CD4-positive, alpha-beta T cell (primary cell): ENCODE data around the gene CCT4. TPM values are rescaled to one million over a fixed set of nuclear protein-coding genes. Genes with fewer than 3 reads are reported as not detected.
"Not testable (repeated sequence)": the region's sequence is repeated elsewhere in the genome, so short reads cannot be mapped to it uniquely, and the experiment has no call there.

Source experiments
- ATAC-seq: fragments of 200-7000 bp; cut with Tn5 transposase; one replicate; pipeline ENCODE4 v1.10.0; 2022; ENCODE audit warnings: mild to moderate bottlenecking; ENCODE audit not compliant: poor library complexity
- CTCF ChIA-PET: fragments of 350-600 bp; sonication (Branson Sonifier 250); formaldehyde crosslinking; loops from one replicate; lab custom pipeline; 2021; ENCODE audit warnings: antibody characterized with exemption, inconsistent platforms; lab: Charles Lee
- POLR2A ChIA-PET: fragments of 350-600 bp; sonication (Branson Sonifier 250); formaldehyde crosslinking; loops from one replicate; lab custom pipeline; 2021; ENCODE audit warnings: antibody characterized with exemption, inconsistent platforms; lab: Charles Lee
- DNase-seq, 14 experiments: peaks; one replicate each; pipeline ENCODE4 v3.0.0-alpha.2; 2013 to 2020; ENCODE audit warnings: mixed read lengths in 2 of 14
- H3K27ac ChIP-seq, 2 donors: one replicate each; pipeline versions ENCODE4 v1.5.1 to v1.7.0; 2013; ENCODE audit warnings: low read length in 2 of 2, low read depth in 1 of 2, mild to moderate bottlenecking in 1 of 2
- H3K27me3 ChIP-seq, 2 experiments: 1 replicate in 1 of 2; 2 replicates in 1 of 2; pipeline versions ENCODE4 v1.6.1 to v1.7.0; 2013; ENCODE audit warnings: low read length in 2 of 2, control low read depth in 1 of 2, mild to moderate bottlenecking in 1 of 2, moderate library complexity in 1 of 2; ENCODE audit not compliant: insufficient read depth in 2 of 2, control insufficient read depth in 1 of 2
- H3K36me3 ChIP-seq: one replicate; pipeline ENCODE4 v1.6.1; 2013; ENCODE audit warnings: low read length, control low read depth; ENCODE audit not compliant: insufficient read depth
- H3K4me1 ChIP-seq: one replicate; pipeline ENCODE4 v1.6.1; 2013; ENCODE audit warnings: low read length, control low read depth; ENCODE audit not compliant: insufficient read depth
- H3K4me3 ChIP-seq: one replicate; pipeline ENCODE4 v1.5.1; 2013; ENCODE audit warnings: mild to moderate bottlenecking, low read length, moderate library complexity
- H3K9me3 ChIP-seq, 2 experiments: 1 replicate in 1 of 2; 2 replicates in 1 of 2; pipeline versions ENCODE4 v1.6.1 to v1.7.0; 2013; ENCODE audit warnings: low read length in 2 of 2, mild to moderate bottlenecking in 2 of 2, control low read depth in 1 of 2, moderate library complexity in 1 of 2; ENCODE audit not compliant: control insufficient read depth in 1 of 2, insufficient read depth in 1 of 2
- H3K27ac Mint-ChIP-seq: one replicate; pipeline ENCODE4 v1.8.0; 2020; ENCODE audit warnings: mixed read lengths
- H3K27me3 Mint-ChIP-seq: one replicate; pipeline ENCODE4 v1.8.0; 2021; ENCODE audit warnings: mixed read lengths
- H3K36me3 Mint-ChIP-seq: one replicate; pipeline ENCODE4 v1.8.0; 2021; ENCODE audit warnings: low read depth, mixed read lengths
- H3K4me1 Mint-ChIP-seq: one replicate; pipeline ENCODE4 v1.8.0; 2021; ENCODE audit warnings: low read depth, mixed read lengths
- H3K4me3 Mint-ChIP-seq: one replicate; pipeline ENCODE4 v1.8.0; 2020; ENCODE audit warnings: mild to moderate bottlenecking, mixed read lengths
- H3K9me3 Mint-ChIP-seq: one replicate; pipeline ENCODE4 v1.8.0; 2020; ENCODE audit warnings: mixed read lengths
- CTCF ChIP-seq: fragments of 200-600 bp; IDR thresholded peaks from one replicate; pipeline ENCODE4 v1.8.0; 2022; ENCODE audit warnings: antibody characterized with exemption, mild to moderate bottlenecking
- intact Hi-C, 2 experiments: fragments of 100-400 bp; cut with DNase I in 1 of 2; cut with micrococcal nuclease in 1 of 2; formaldehyde crosslinking; loops; one replicate each; pipeline versions ENCODE4 v1.15.1 to v1.9.0; 2023 to 2025; cut with DNase I, micrococcal nuclease
- total RNA-seq, 174 experiments: library from RNA in 2 of 174; stranded (reverse) in 2 of 174; gene quantifications; one replicate each; pipeline ENCODE4 v1.2.3 and lab custom pipeline; 2021 to 2026

CCT4 gene
- total RNA-seq, 2 experiments from 2014 or later, result 100 to 114 TPM

- TF ChIP-seq CTCF, result no peak
- no peaks in the 10 kb centered on the region for H3K36me3 ChIP-seq
- no peak overlapping the region for H3K27ac ChIP-seq
- no peaks in the 10 kb centered on the region for H3K4me1 ChIP-seq
- no peaks in the 10 kb centered on the region for H3K9me3 ChIP-seq
- Mint-ChIP-seq H3K4me3 (no peak overlapping the region), H3K9me3 (no peaks in the 10 kb centered on the region), H3K4me1 (no peaks in the 10 kb centered on the region), H3K27ac (no peak overlapping the region), H3K27me3 (no peaks in the 10 kb centered on the region), H3K36me3 (peaks cover 11% of the 10 kb centered on the region)
- H3K4me3 ChIP-seq, result no peak overlapping the region
- ChIA-PET POLR2A (no interaction called here), CTCF (no interaction called here)
- H3K27me3 ChIP-seq, result no peaks in the 10 kb centered on the region
- DNase-seq (no peak), ATAC-seq (no peak)
- intact Hi-C loops, result no loop called here
Measured at GRCh38 chr2:61922714-61923113, 34.3 kb upstream of the CCT4 start.

DNA sequence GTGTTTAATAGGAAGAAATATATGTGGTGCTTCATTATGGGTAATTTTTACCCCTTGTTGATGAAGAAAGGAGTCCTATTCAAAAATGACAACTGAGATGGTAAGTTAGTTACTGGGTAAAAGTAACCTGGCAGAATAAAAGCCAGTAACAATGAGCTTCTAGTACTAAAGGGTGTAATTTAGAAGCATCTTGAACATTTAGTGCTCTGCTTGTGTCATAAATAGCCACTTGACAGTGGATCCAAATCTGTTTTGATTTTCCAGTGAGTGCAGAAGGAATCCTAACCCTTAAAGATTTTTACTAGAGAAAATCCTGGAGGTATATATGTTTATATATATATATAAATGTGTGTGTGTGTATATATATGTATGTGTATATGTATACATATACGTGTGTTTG lies 32.1 kb upstream of the CCT4 start:
- H3K9me3 Mint-ChIP-seq, result no peaks in the 10 kb centered on the region
- CTCF ChIA-PET, result interaction anchor here (1.0 kb wide), 1 partner anchor 15 kb away, joined by 3 read pairs; the partner anchor contains the start of gene COMMD1
- intact Hi-C loops, result no loop called here
- no peak for TF ChIP-seq CTCF
- POLR2A ChIA-PET, result no interaction called here
- H3K36me3 Mint-ChIP-seq, result peaks cover 3% of the 10 kb centered on the region
- H3K4me3 Mint-ChIP-seq, result no peak overlapping the region
- no peaks in the 10 kb centered on the region for H3K27me3 Mint-ChIP-seq
- Histone ChIP-seq H3K4me3 (no peak overlapping the region), H3K4me1 (no peaks in the 10 kb centered on the region), H3K27me3 (no peaks in the 10 kb centered on the region), H3K9me3 (no peaks in the 10 kb centered on the region), H3K36me3 (no peaks in the 10 kb centered on the region), H3K27ac (no peak overlapping the region)
- no peak for ATAC-seq
- no peaks in the 10 kb centered on the region for H3K4me1 Mint-ChIP-seq
- H3K27ac Mint-ChIP-seq, result no peak overlapping the region
- no peak for DNase-seq

GRCh38 chr2:61914794-61915193 lies 26.3 kb upstream of the CCT4 start:
- H3K27ac ChIP-seq, POLR2A ChIA-PET, H3K4me3 Mint-ChIP-seq, H3K4me3 ChIP-seq, CTCF ChIA-PET, H3K4me1 ChIP-seq, H3K4me1 Mint-ChIP-seq, ATAC-seq, H3K27ac Mint-ChIP-seq, H3K9me3 Mint-ChIP-seq, H3K9me3 ChIP-seq, H3K27me3 Mint-ChIP-seq, DNase-seq, H3K36me3 ChIP-seq, H3K27me3 ChIP-seq, H3K36me3 Mint-ChIP-seq: not testable (repeated sequence)
- intact Hi-C loops, result loop anchor here in 1 of 2 experiments (5.0 kb wide), 2 partner anchors 428 to 863 kb away; no protein-coding TSS in a partner anchor

DNA sequence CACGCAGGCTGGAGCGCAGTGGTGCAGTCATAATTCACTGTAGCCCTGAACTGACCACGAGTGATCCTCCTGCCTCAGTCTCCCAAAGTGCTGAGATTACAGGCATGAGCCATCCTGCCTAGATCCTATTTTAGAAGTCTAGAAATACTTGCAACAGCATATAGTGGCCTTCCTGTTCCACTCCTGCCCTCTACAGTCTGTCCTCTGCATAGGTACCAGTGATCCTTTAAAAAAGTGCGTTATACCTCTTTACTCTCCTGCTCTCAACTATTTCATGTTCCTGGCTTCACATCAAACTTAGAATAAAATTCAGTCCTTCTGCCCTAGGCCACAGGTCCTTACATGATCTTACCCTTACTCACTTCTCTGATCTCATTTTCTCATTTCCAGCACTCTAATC lies 23.1 kb upstream of the CCT4 start:
- no peak overlapping the region for H3K27ac ChIP-seq
- intact Hi-C loops, result no loop called here
- ATAC-seq (no peak), DNase-seq (no peak)
- Mint-ChIP-seq H3K4me3 (no peak overlapping the region), H3K9me3 (no peaks in the 10 kb centered on the region), H3K36me3 (peaks cover 4% of the 10 kb centered on the region), H3K4me1 (peaks cover 14% of the 10 kb centered on the region), H3K27ac (no peak overlapping the region), H3K27me3 (no peaks in the 10 kb centered on the region)
- POLR2A ChIA-PET, result no interaction called here
- H3K9me3 ChIP-seq, result no peaks in the 10 kb centered on the region
- H3K36me3 ChIP-seq, result peaks cover 3% of the 10 kb centered on the region
- peaks cover 4% of the 10 kb centered on the region for H3K4me1 ChIP-seq
- H3K4me3 ChIP-seq, result no peak overlapping the region
- CTCF ChIA-PET, result no interaction called here
- no peak for TF ChIP-seq CTCF
- no peaks in the 10 kb centered on the region for H3K27me3 ChIP-seq
